Activated CD8-positive, alpha-beta memory T cell treated with anti-CD3 and anti-CD28 coated beads for 36 hours (primary cell): ENCODE results near the gene MAD2L1BP. TPM values are rescaled to one million over a fixed set of nuclear protein-coding genes. Genes with fewer than 3 reads are reported as not detected.

ENCODE experiments used
- CTCF ChIA-PET: fragments of 350-600 bp; sonication (Branson Sonifier 250); formaldehyde crosslinking; loops from one replicate; lab custom pipeline; 2021; ENCODE audit warnings: antibody characterized with exemption; lab: Charles Lee
- POLR2A ChIA-PET: fragments of 350-600 bp; sonication (Branson Sonifier 250); formaldehyde crosslinking; loops from one replicate; lab custom pipeline; 2021; ENCODE audit warnings: antibody characterized with exemption; lab: Charles Lee
- total RNA-seq, 2 experiments: library from RNA; stranded (reverse); gene quantifications; one replicate each; pipeline ENCODE4 v1.2.3, GENCODE V29; 2021

Gene MAD2L1BP
- total RNA-seq, 2 experiments from 2014 or later = 25.0 to 27.5 TPM

GRCh38 chr6:43623880-43624785, 11.5 kb upstream of the MAD2L1BP start:
- POLR2A ChIA-PET = no interaction called here
- CTCF ChIA-PET = interaction anchor here (0.6 to 1.2 kb wide), 2 partner anchors 15 to 21 kb away, joined by 3 to 4 read pairs; no protein-coding TSS in a partner anchor

- ChIA-PET CTCF (interaction anchor here (0.6 kb wide), 1 partner anchor 22 kb away, joined by 3 read pairs; no protein-coding TSS in a partner anchor), POLR2A (no interaction called here)
Measured at GRCh38 chr6:43624786-43625288, 10.8 kb upstream of the MAD2L1BP start.

- CTCF ChIA-PET = no interaction called here
- POLR2A ChIA-PET = interaction anchor here (0.7 kb wide), 1 partner anchor 8 kb away, joined by 3 read pairs; no protein-coding TSS in a partner anchor
Measured at GRCh38 chr6:43625393-43625992, 10.1 kb upstream of the MAD2L1BP start.

- ChIA-PET CTCF (interaction anchor here (1.6 kb wide), 1 partner anchor 143 kb away, joined by 5 read pairs; the partner anchor contains the start of gene VEGFA), POLR2A (no interaction called here)
Measured at GRCh38 chr6:43627008-43627825, 8.4 kb upstream of the MAD2L1BP start.

GRCh38 chr6:43628393-43629103, 7.1 kb upstream of the MAD2L1BP start:
- ChIA-PET POLR2A (interaction anchor here (0.6 to 2.2 kb wide), 5 partner anchors 8 to 618 kb away, joined by 5 to 9 read pairs (median 8); partner anchors contain the start of genes HSP90AB1, POLH, RSPH9 and VEGFA), CTCF (interaction anchor here (0.6 kb wide), 1 partner anchor 65 kb away, joined by 3 read pairs; no protein-coding TSS in a partner anchor)

GRCh38 chr6:43629104-43629504, 6.5 kb upstream of the MAD2L1BP start, which contains the start of gene GTPBP2:
Gene GTPBP2, minus strand, starts transcription at chr6:43629264. Its CDS starts 102 bp downstream, at chr6:43629162.
- POLR2A ChIA-PET = interaction anchor here (0.6 to 2.2 kb wide), 6 partner anchors 8 to 618 kb away, joined by 3 to 9 read pairs (median 6); partner anchors contain the start of genes HSP90AB1, POLH, RSPH9 and VEGFA
- CTCF ChIA-PET = interaction anchor here (0.9 to 1.5 kb wide), 3 partner anchors 29 to 141 kb away, joined by 3 to 7 read pairs (median 4); partner anchors contain the start of gene VEGFA

GRCh38 chr6:43629505-43630300, 5.9 kb upstream of the MAD2L1BP start:
- CTCF ChIA-PET = interaction anchor here (0.9 to 1.5 kb wide), 5 partner anchors 15 to 140 kb away, joined by 3 to 7 read pairs (median 4); partner anchors contain the start of genes LRRC73, RSPH9 and VEGFA

GRCh38 chr6:43630980-43631619, 4.5 kb upstream of the MAD2L1BP start:
- ChIA-PET CTCF (interaction anchor here (0.7 kb wide), 1 partner anchor 15 kb away, joined by 3 read pairs; no protein-coding TSS in a partner anchor), POLR2A (no interaction called here)

More at GRCh38 chr6:43629505-43630300, 5.9 kb upstream of the MAD2L1BP start:
- POLR2A ChIA-PET = interaction anchor here (0.9 to 2.2 kb wide), 5 partner anchors 9 to 617 kb away, joined by 3 to 9 read pairs (median 8); partner anchors contain the start of genes HSP90AB1, POLH, RSPH9 and VEGFA

- CTCF ChIA-PET = interaction anchor here (0.6 to 1.2 kb wide), 2 partner anchors 34 to 496 kb away, joined by 4 to 10 read pairs; no protein-coding TSS in a partner anchor
- POLR2A ChIA-PET = interaction anchor here (0.7 kb wide), 1 partner anchor 92 kb away, joined by 4 read pairs; no protein-coding TSS in a partner anchor
Measured at GRCh38 chr6:43633002-43633401, 2.6 kb upstream of the MAD2L1BP start.

GRCh38 chr6:43634702-43635303, 837 bp upstream of the MAD2L1BP start:
- CTCF ChIA-PET = no interaction called here

GRCh38 chr6:43636308-43636659, 644 bp downstream of the MAD2L1BP start:
- ChIA-PET CTCF (interaction anchor here (0.9 to 1.8 kb wide), 3 partner anchors 9 to 31 kb away, joined by 4 to 6 read pairs (median 6); partner anchors contain the start of gene RSPH9), POLR2A (no interaction called here)

More at GRCh38 chr6:43634702-43635303, 837 bp upstream of the MAD2L1BP start:
- POLR2A ChIA-PET = no interaction called here

- ChIA-PET POLR2A (no interaction called here), CTCF (no interaction called here)
Measured at GRCh38 chr6:43639984-43640800, 4.6 kb downstream of the MAD2L1BP start.

- POLR2A ChIA-PET = interaction anchor here (2.6 kb wide), 1 partner anchor 16 kb away, joined by 8 read pairs; the partner anchor contains the start of gene GTPBP2
- CTCF ChIA-PET = interaction anchor here (0.6 to 2.2 kb wide), 4 partner anchors 9 to 23 kb away, joined by 3 to 7 read pairs (median 5); partner anchors contain the start of gene MAD2L1BP
Measured at GRCh38 chr6:43644940-43645612, 9.4 kb downstream of the MAD2L1BP start, which contains the start of gene RSPH9. Gene RSPH9, plus strand, starts transcription at chr6:43645036. Its CDS starts 63 bp downstream, at chr6:43645099.

GRCh38 chr6:43645613-43645964, 9.9 kb downstream of the MAD2L1BP start:
- ChIA-PET CTCF (interaction anchor here (0.6 to 2.2 kb wide), 5 partner anchors 9 to 22 kb away, joined by 3 to 7 read pairs (median 4); partner anchors contain the start of gene MAD2L1BP), POLR2A (interaction anchor here (2.6 kb wide), 1 partner anchor 16 kb away, joined by 8 read pairs; the partner anchor contains the start of gene GTPBP2)
